ENCODE measurements around the gene SPG11. TPM values are rescaled to one million over a fixed set of nuclear protein-coding genes. Genes with fewer than 3 reads are reported as not detected.

The SPG11 gene
- total and polyA plus RNA-seq, 5 donors from 2014 or later, result 21.6 to 71.5 (median 26.8) TPM

DNA sequence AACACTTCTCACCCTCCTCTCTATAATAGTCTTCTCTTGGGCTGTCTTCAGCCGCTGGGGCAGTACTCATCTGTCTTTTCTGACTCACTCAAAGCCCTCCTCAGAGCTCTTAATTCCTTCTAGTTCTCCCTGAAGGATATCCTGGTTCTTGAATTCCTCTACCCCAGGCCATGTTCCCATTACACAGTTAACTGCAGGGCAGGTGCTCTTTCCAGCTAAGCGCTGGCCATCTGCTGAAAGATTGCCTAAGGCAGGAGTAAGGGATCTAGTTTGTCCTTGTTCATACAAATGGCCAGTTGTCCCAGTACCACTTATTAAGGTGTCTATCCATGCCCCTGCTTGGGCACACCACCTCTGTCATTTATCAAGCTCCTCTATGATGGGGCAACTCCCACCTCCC is 10.2 kb upstream of the SPG11 start:
- Mint-ChIP-seq H3K27ac (peak overlapping the region; percentile 75 to 96 (median 96)), H3K27me3 (no peaks in the 10 kb centered on the region), H3K36me3 (peaks cover 6% of the 10 kb centered on the region), H3K4me3 (peak overlapping the region in 3 of 4 donors; percentile 7 to 73 (median 57)), H3K4me1 (peaks cover 35 to 95% (median 70%) of the 10 kb centered on the region in 4 donors), H3K9me3 (peaks cover 0 to 3% (median 0%) of the 10 kb centered on the region in 7 donors)
- H3K36me3 ChIP-seq (ENCODE audit: control insufficient read depth, insufficient read depth, low read length), result no peaks in the 10 kb centered on the region
- no peak for DNase-seq
- H3K27ac ChIP-seq (ENCODE audit: insufficient read depth, low read length, poor library complexity, severe bottlenecking), result no peak overlapping the region
- no peaks in the 10 kb centered on the region for H3K9me3 ChIP-seq (ENCODE audit: control insufficient read depth in 2 of 2, low read length in 2 of 2)
- H3K4me1 ChIP-seq (ENCODE audit: control insufficient read depth, insufficient read depth, low read length, poor library complexity, severe bottlenecking), result peaks cover 96% of the 10 kb centered on the region
- ATAC-seq (ENCODE audit: low read depth in 2 of 2), result no peak
- H3K4me3 ChIP-seq (ENCODE audit: low read depth, low read length), result no peak overlapping the region
- no peaks in the 10 kb centered on the region for H3K27me3 ChIP-seq (ENCODE audit: control insufficient read depth, insufficient read depth, low read length)

DNA sequence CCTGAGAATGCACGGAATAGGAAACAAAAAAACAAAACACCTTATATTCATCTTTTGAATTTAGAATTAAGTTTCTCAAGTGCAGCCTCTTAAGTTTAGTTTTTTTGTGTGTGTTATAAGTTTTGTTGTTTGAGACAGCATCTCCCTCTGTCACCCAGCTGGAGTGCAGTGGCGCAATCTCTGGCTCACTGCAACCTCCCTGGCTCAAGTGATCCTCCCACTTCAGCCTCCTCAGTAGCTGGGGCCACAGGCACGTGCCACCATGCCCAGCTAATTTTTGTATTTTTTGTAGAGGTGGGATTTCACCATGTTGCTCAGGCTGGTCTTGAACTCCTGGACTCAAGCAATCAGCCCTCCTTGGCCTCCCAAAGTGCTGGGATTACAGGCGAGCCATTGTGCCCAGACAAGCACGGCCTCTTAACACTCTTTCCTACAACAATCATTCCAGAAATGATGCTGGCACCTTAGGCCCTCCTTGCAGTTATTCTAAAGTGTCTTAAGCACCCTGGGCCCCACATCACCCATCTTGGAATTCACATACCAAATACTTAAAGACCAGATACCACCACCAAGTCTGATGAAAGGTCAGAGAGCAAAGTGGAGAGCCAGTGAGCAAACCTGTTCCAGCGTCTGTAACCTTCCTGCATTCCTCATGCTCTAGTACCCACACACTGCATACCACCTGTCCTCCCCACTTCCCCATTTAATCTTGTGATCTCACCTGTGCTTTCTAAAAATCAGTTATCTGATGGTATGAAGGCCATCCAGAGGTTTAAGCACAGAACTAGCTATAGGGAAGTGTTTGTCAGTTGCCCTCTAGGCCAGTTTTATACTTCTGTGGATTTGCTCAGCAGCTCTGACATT is 6.9 kb upstream of the SPG11 start:
- H3K27me3 Mint-ChIP-seq, result no peaks in the 10 kb centered on the region
- H3K4me3 ChIP-seq (ENCODE audit: low read depth, low read length), result no peak overlapping the region
- H3K27me3 ChIP-seq (ENCODE audit: control insufficient read depth, insufficient read depth, low read length), result no peaks in the 10 kb centered on the region
- H3K27ac ChIP-seq (ENCODE audit: insufficient read depth, low read length, poor library complexity, severe bottlenecking), result peak overlapping the region; percentile 41
- H3K9me3 ChIP-seq (ENCODE audit: control insufficient read depth in 2 of 2, low read length in 2 of 2), result no peaks in the 10 kb centered on the region
- peaks cover 0 to 1% (median 0%) of the 10 kb centered on the region in 7 donors for H3K9me3 Mint-ChIP-seq
- H3K36me3 ChIP-seq (ENCODE audit: control insufficient read depth, insufficient read depth, low read length), result no peaks in the 10 kb centered on the region
- ATAC-seq (ENCODE audit: low read depth in 2 of 2) (no peak), DNase-seq (no peak)
- H3K4me1 ChIP-seq (ENCODE audit: control insufficient read depth, insufficient read depth, low read length, poor library complexity, severe bottlenecking), result peaks cover 96% of the 10 kb centered on the region
- peak overlapping the region in 3 of 4 donors; percentile 35 to 77 (median 50) for H3K4me3 Mint-ChIP-seq
- peaks cover 19 to 94% (median 68%) of the 10 kb centered on the region in 4 donors for H3K4me1 Mint-ChIP-seq
- H3K27ac Mint-ChIP-seq, result peak overlapping the region; percentile 78 to 97 (median 96)
- H3K36me3 Mint-ChIP-seq, result peaks cover 4% of the 10 kb centered on the region

DNA sequence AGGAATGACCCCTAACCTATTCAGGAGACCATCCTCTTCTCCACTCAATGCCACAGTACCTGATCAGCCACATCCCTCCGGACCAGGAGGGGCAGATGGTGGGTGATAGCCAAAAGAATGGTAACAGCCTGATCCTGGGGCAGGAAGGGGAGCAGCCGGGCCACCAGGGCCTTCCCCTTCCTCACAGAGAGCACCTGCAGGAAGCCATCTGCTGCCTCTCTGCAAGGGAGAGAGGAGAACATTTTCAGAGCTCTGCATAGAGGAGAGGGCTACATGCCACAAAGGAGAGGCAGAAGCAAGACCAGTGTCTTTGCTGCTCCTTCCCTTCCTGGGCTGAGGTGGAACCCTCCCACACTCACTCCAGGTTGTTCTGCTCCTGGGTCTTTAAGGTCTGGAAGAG is 5.5 kb upstream of the SPG11 start:
- peak overlapping the region; percentile 41 for H3K27ac ChIP-seq (ENCODE audit: insufficient read depth, low read length, poor library complexity, severe bottlenecking)
- no peaks in the 10 kb centered on the region for H3K27me3 Mint-ChIP-seq
- peak; percentile 36 to 47 for ATAC-seq (ENCODE audit: low read depth in 2 of 2)

DNA sequence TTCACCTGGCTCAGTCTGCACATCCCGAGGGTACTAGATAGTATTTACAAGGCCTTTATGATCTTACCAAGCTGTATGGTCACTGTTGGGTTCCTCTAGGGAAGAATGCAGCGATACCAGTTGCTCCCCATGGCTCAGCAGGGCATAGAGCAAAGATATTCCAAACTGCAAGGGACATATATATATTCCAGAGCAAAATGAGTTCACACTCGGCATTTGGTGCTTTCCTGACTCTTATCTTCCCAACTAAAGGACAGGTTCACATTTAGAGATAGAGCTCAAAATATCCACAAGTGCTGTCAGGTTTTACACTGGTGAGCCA is 3.5 kb upstream of the SPG11 start:
- ATAC-seq (ENCODE audit: low read depth in 2 of 2) (no peak), DNase-seq (no peak)
- Mint-ChIP-seq H3K9me3 (no peaks in the 10 kb centered on the region), H3K36me3 (peaks cover 4% of the 10 kb centered on the region), H3K27me3 (no peaks in the 10 kb centered on the region), H3K27ac (peak overlapping the region; percentile 94 to 100 (median 96)), H3K4me1 (peaks cover 16 to 88% (median 59%) of the 10 kb centered on the region in 4 donors), H3K4me3 (peak overlapping the region; percentile 72 to 82 (median 78))
- Histone ChIP-seq H3K27me3 (ENCODE audit: control insufficient read depth, insufficient read depth, low read length) (no peaks in the 10 kb centered on the region), H3K27ac (ENCODE audit: insufficient read depth, low read length, poor library complexity, severe bottlenecking) (peak overlapping the region; percentile 99), H3K9me3 (ENCODE audit: control insufficient read depth in 2 of 2, low read length in 2 of 2) (no peaks in the 10 kb centered on the region), H3K36me3 (ENCODE audit: control insufficient read depth, insufficient read depth, low read length) (no peaks in the 10 kb centered on the region), H3K4me1 (ENCODE audit: control insufficient read depth, insufficient read depth, low read length, poor library complexity, severe bottlenecking) (peaks cover 98% of the 10 kb centered on the region), H3K4me3 (ENCODE audit: low read depth, low read length) (peak overlapping the region; percentile 68)

More for the DNA sequence above, 5.5 kb upstream of the SPG11 start:
- Histone ChIP-seq H3K27me3 (ENCODE audit: control insufficient read depth, insufficient read depth, low read length) (no peaks in the 10 kb centered on the region), H3K36me3 (ENCODE audit: control insufficient read depth, insufficient read depth, low read length) (no peaks in the 10 kb centered on the region), H3K4me1 (ENCODE audit: control insufficient read depth, insufficient read depth, low read length, poor library complexity, severe bottlenecking) (peaks cover 96% of the 10 kb centered on the region), H3K9me3 (ENCODE audit: control insufficient read depth in 2 of 2, low read length in 2 of 2) (no peaks in the 10 kb centered on the region), H3K4me3 (ENCODE audit: low read depth, low read length) (peak overlapping the region; percentile 3)
- Mint-ChIP-seq H3K9me3 (peaks cover 0 to 1% (median 0%) of the 10 kb centered on the region in 7 donors), H3K4me1 (peaks cover 16 to 96% (median 63%) of the 10 kb centered on the region in 4 donors), H3K36me3 (peaks cover 4% of the 10 kb centered on the region), H3K27ac (peak overlapping the region; percentile 78 to 97 (median 96)), H3K4me3 (peak overlapping the region in 2 of 4 donors; percentile 45 to 57)
- peak in 2 of 3 donors; percentile 18 to 48 for DNase-seq

DNA sequence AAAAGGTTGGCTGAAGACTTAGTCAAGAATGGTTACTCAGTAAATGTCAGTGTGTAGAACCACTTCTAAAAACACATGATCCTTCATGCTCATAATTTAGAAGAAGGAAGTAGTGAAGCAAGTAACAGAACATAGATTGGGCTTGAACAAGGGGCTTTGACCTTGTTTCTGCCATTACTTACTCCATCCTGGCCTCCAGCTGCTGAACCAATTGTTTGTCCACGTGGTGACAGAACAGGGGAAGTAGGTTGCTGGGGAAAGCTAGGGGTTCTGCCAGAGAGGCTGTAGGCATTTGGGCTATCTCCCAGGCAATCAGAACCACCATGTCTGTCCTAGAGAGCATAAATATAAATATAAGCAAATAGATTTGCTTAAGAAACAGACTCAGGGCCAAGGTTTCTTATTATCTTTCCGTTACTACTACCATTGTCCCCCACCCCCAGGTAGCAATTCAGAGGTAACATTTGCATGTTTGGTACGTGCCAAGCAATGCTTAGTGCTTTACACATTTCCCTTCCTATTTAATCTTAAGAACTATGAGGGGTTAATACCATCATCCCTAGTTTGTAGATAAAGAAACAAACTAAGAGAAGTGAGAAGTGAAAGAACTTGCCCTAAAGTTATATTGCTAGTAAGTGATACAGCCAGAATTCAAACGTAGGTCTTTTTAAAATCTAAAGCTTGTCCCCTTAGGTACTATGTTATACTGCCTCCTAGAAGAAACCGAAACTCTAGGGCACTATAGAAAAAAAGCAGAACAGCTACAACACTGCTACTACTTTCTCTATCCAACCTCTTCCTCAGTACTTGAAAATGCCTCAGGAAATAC is 3.0 kb upstream of the SPG11 start:
- Mint-ChIP-seq H3K4me3 (peak overlapping the region; percentile 72 to 82 (median 78)), H3K9me3 (no peaks in the 10 kb centered on the region), H3K4me1 (peaks cover 16 to 88% (median 55%) of the 10 kb centered on the region in 4 donors), H3K36me3 (peaks cover 4% of the 10 kb centered on the region), H3K27me3 (no peaks in the 10 kb centered on the region), H3K27ac (peak overlapping the region; percentile 94 to 100 (median 96))
- DNase-seq, result peak in 2 of 3 donors; percentile 49 to 69
- peak; percentile 10 to 14 for ATAC-seq (ENCODE audit: low read depth in 2 of 2)
- peaks cover 98% of the 10 kb centered on the region for H3K4me1 ChIP-seq (ENCODE audit: control insufficient read depth, insufficient read depth, low read length, poor library complexity, severe bottlenecking)
- no peaks in the 10 kb centered on the region for H3K36me3 ChIP-seq (ENCODE audit: control insufficient read depth, insufficient read depth, low read length)
- peak overlapping the region; percentile 68 for H3K4me3 ChIP-seq (ENCODE audit: low read depth, low read length)
- H3K27me3 ChIP-seq (ENCODE audit: control insufficient read depth, insufficient read depth, low read length), result no peaks in the 10 kb centered on the region
- H3K9me3 ChIP-seq (ENCODE audit: control insufficient read depth in 2 of 2, low read length in 2 of 2), result no peaks in the 10 kb centered on the region
- H3K27ac ChIP-seq (ENCODE audit: insufficient read depth, low read length, poor library complexity, severe bottlenecking), result peak overlapping the region; percentile 99

DNA sequence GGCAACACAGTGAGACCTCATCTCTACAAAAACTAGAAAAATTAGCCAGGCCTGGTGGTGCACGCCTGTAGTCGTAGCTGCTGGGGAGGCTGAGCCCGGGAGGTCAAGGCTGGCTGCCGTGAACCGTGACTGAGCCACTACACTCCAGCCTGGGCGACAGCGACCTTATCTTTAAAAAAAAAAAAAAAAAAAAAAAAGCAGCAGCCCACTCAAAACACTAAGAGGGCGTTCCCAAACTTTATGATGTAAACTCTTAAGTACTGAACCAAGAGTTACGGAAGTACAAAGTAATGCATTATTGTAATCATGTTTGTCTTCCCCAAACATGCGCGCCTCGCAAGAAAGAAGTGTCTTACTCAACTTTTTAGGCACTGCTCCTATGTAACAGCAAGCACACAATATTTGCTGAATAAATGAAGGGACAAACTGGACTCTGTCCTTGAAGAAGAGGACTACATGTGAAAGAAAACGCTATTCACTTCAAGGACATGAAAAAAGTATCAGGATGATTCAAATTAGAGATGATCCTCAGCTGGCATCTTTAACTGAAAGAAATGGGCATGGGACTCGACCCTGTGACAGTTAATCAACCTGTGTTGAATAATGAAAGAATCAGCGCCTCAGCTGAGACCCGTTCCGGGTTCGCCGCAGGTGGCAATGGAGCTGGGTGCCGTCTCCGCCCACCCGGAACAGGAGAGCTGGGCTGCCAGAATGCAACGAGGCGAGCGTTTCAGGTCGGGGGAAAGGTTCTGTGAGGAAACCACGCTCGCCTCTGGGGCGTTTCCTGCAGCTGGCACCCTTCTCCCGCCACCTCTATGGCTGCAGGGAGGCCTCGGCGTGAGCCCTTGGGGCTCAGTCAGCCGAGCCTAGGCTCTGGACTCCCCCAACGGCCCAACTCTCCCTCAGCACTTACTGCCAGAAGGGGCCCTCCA is 718 bp downstream of the SPG11 start:
- H3K27ac Mint-ChIP-seq, result peak overlapping the region; percentile 96 to 99 (median 98)
- H3K36me3 Mint-ChIP-seq, result peaks cover 9% of the 10 kb centered on the region
- H3K4me3 ChIP-seq (ENCODE audit: low read depth, low read length), result peak overlapping the region; percentile 99
- H3K27me3 Mint-ChIP-seq, result no peaks in the 10 kb centered on the region
- H3K4me1 ChIP-seq (ENCODE audit: control insufficient read depth, insufficient read depth, low read length, poor library complexity, severe bottlenecking), result peaks cover 72% of the 10 kb centered on the region
- H3K4me3 Mint-ChIP-seq, result peak overlapping the region; percentile 98 to 99 (median 98)
- H3K27me3 ChIP-seq (ENCODE audit: control insufficient read depth, insufficient read depth, low read length), result no peaks in the 10 kb centered on the region
- no peaks in the 10 kb centered on the region for H3K9me3 Mint-ChIP-seq
- H3K4me1 Mint-ChIP-seq, result peaks cover 21 to 68% (median 48%) of the 10 kb centered on the region in 4 donors
- DNase-seq (peak; percentile 81 to 94 (median 88)), ATAC-seq (ENCODE audit: low read depth in 2 of 2) (peak; percentile 64 to 65)
- peaks cover 10% of the 10 kb centered on the region for H3K36me3 ChIP-seq (ENCODE audit: control insufficient read depth, insufficient read depth, low read length)
- H3K27ac ChIP-seq (ENCODE audit: insufficient read depth, low read length, poor library complexity, severe bottlenecking), result peak overlapping the region; percentile 99
- H3K9me3 ChIP-seq (ENCODE audit: control insufficient read depth in 2 of 2, low read length in 2 of 2), result no peaks in the 10 kb centered on the region

DNA sequence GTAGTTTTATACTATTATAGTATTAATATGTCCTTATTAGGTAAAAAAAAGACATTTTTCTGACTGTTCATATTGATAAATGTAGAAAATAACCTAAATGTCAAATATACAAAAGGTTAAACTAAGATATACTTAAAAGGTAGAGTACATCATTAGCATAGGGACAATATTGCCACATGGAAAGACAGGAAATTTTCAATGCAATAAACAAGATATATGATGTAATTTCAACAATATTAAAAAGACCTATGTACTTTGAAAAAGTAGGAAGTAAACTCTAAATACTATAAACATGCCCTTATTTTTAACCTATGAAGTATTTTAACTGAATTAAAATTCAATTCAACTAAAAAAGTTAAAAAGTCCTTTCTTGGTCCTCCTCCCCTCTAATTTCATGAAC is 1.9 kb downstream of the SPG11 start:
- H3K27me3 Mint-ChIP-seq, result no peaks in the 10 kb centered on the region
- no peaks in the 10 kb centered on the region for H3K9me3 ChIP-seq (ENCODE audit: control insufficient read depth in 2 of 2, low read length in 2 of 2)
- H3K27ac ChIP-seq (ENCODE audit: insufficient read depth, low read length, poor library complexity, severe bottlenecking), result peak overlapping the region; percentile 99
- peaks cover 60% of the 10 kb centered on the region for H3K4me1 ChIP-seq (ENCODE audit: control insufficient read depth, insufficient read depth, low read length, poor library complexity, severe bottlenecking)
- H3K27me3 ChIP-seq (ENCODE audit: control insufficient read depth, insufficient read depth, low read length), result no peaks in the 10 kb centered on the region
- H3K36me3 Mint-ChIP-seq, result peaks cover 16% of the 10 kb centered on the region
- DNase-seq, result no peak
- no peak for ATAC-seq (ENCODE audit: low read depth in 2 of 2)
- H3K36me3 ChIP-seq (ENCODE audit: control insufficient read depth, insufficient read depth, low read length), result peaks cover 18% of the 10 kb centered on the region
- H3K4me3 Mint-ChIP-seq, result peak overlapping the region; percentile 37 to 99 (median 73)
- H3K4me3 ChIP-seq (ENCODE audit: low read depth, low read length), result peak overlapping the region; percentile 99
- no peaks in the 10 kb centered on the region for H3K9me3 Mint-ChIP-seq
- peak overlapping the region; percentile 85 to 99 (median 96) for H3K27ac Mint-ChIP-seq
- H3K4me1 Mint-ChIP-seq, result peaks cover 25 to 62% (median 46%) of the 10 kb centered on the region in 4 donors
